Neural cell (in vitro differentiated cells): Measurements from ENCODE around the gene ADGRF5. TPM values are rescaled to one million over a fixed set of nuclear protein-coding genes. Genes with fewer than 3 reads are reported as not detected.

Experiments
- H2AFZ ChIP-seq: fragments of 200-600, 300-800 bp; sonication (generic), shearing (Covaris generic); 2 replicates; pipeline ENCODE4 v1.6.0; 2014; ENCODE audit warnings: low read depth, mild to moderate bottlenecking, antibody characterized with exemption, low read length, moderate library complexity
- H3F3A ChIP-seq: fragments of 200-600 bp; shearing (Covaris generic); 2 replicates; pipeline ENCODE4 v1.6.1; 2016; ENCODE audit warnings: mild to moderate bottlenecking, moderate library complexity, mixed read lengths, antibody characterized with exemption, low read length; ENCODE audit not compliant: insufficient read depth, poor library complexity, severe bottlenecking
- H3K27ac ChIP-seq: fragments of 200-600, 300-800 bp; sonication (generic), shearing (Covaris generic); 2 replicates; pipeline ENCODE4 v1.5.1; 2014; ENCODE audit warnings: mild to moderate bottlenecking, low read length, moderate library complexity
- H3K27me3 ChIP-seq: fragments of 300-800, 200-600 bp; sonication (generic), shearing (Covaris generic); 2 replicates; pipeline ENCODE4 v1.6.0; 2014; ENCODE audit warnings: mild to moderate bottlenecking, low read depth, low read length, moderate library complexity; ENCODE audit not compliant: insufficient read depth
- H3K36me3 ChIP-seq: fragments of 300-800, 200-600 bp; sonication (generic), shearing (Covaris generic); 2 replicates; pipeline ENCODE4 v1.5.1; 2014; ENCODE audit warnings: mild to moderate bottlenecking, antibody characterized with exemption, low read length, moderate library complexity; ENCODE audit not compliant: insufficient read depth
- H3K4me2 ChIP-seq: fragments of 300-800, 200-600 bp; sonication (generic), shearing (Covaris generic); 2 replicates; pipeline ENCODE4 v1.6.0; 2014; ENCODE audit warnings: mild to moderate bottlenecking, low read length
- H3K4me3 ChIP-seq: fragments of 300-800, 200-600 bp; sonication (generic), shearing (Covaris generic); 2 replicates; pipeline ENCODE4 v1.5.1; 2014; ENCODE audit warnings: mild to moderate bottlenecking, low read length, moderate library complexity
- H3K79me2 ChIP-seq: fragments of 200-600 bp; shearing (Covaris generic); replicated peaks from 2 replicates; pipeline ENCODE4 v1.6.0; 2014; ENCODE audit warnings: mild to moderate bottlenecking, low read length, moderate library complexity; ENCODE audit not compliant: insufficient read depth
- H3K9ac ChIP-seq: fragments of 300-800, 200-600 bp; sonication (generic), shearing (Covaris generic); 2 replicates; pipeline ENCODE4 v1.6.1; 2016; ENCODE audit warnings: mild to moderate bottlenecking, low read length, mixed read lengths
- H3K9me2 ChIP-seq: fragments of 200-600 bp; shearing (Covaris generic); 2 replicates; pipeline ENCODE4 v1.6.1; 2016; ENCODE audit warnings: mild to moderate bottlenecking, low read length, mixed read lengths; ENCODE audit not compliant: insufficient read depth
- H3K9me3 ChIP-seq: fragments of 200-600, 300-800 bp; sonication (generic), shearing (Covaris generic); 2 replicates; pipeline ENCODE4 v1.6.1; 2016; ENCODE audit warnings: mild to moderate bottlenecking, mixed run types, low read length, moderate library complexity, mixed read lengths
- H4K20me1 ChIP-seq: fragments of 200-600 bp; shearing (Covaris generic); 2 replicates; pipeline ENCODE4 v1.6.1; 2016; ENCODE audit warnings: mild to moderate bottlenecking, mixed run types; ENCODE audit not compliant: insufficient read depth
- CTCF ChIP-seq: fragments of 450-650 bp; IDR thresholded peaks from 2 replicates; pipeline ENCODE4 v1.5.1; 2014; ENCODE audit warnings: antibody characterized with exemption, mild to moderate bottlenecking, moderate library complexity; ENCODE audit not compliant: poor library complexity, severe bottlenecking
- EP300 ChIP-seq: fragments of 450-650 bp; conservative IDR thresholded peaks from 2 replicates; pipeline ENCODE4 v1.6.1; 2014; ENCODE audit warnings: antibody characterized with exemption, mild to moderate bottlenecking, moderate library complexity; ENCODE audit not compliant: poor library complexity, severe bottlenecking
- EZH2 ChIP-seq: fragments of 200-600, 300-800 bp; shearing (Covaris generic), sonication (generic); IDR thresholded peaks from 2 replicates; pipeline ENCODE4 v1.6.1; 2014; ENCODE audit warnings: antibody characterized with exemption, low read length, borderline replicate concordance, mild to moderate bottlenecking; ENCODE audit not compliant: insufficient read depth, poor library complexity, severe bottlenecking
- MXI1 ChIP-seq: fragments of 450-650 bp; conservative IDR thresholded peaks from 2 replicates; pipeline ENCODE4 v1.6.1; 2014; ENCODE audit warnings: antibody characterized with exemption, mild to moderate bottlenecking; ENCODE audit not compliant: poor library complexity, severe bottlenecking
- POLR2AphosphoS5 ChIP-seq: IDR thresholded peaks from 2 replicates; pipeline ENCODE4 v1.6.1; 2012
- RAD21 ChIP-seq: fragments of 450-650 bp; conservative IDR thresholded peaks from 2 replicates; pipeline ENCODE4 v1.6.1; 2014; ENCODE audit warnings: antibody characterized with exemption, mild to moderate bottlenecking, moderate library complexity
- REST ChIP-seq: IDR thresholded peaks from 2 replicates; pipeline ENCODE4 v1.6.1; 2012; ENCODE audit warnings: borderline replicate concordance
- SMC3 ChIP-seq: fragments of 450-650 bp; conservative IDR thresholded peaks from 2 replicates; pipeline ENCODE4 v1.6.1; 2014; ENCODE audit warnings: antibody characterized with exemption, mild to moderate bottlenecking, moderate library complexity; ENCODE audit not compliant: poor library complexity
- TAF1 ChIP-seq: IDR thresholded peaks from 2 replicates; pipeline ENCODE4 v1.6.1; 2012; ENCODE audit warnings: low read depth
- polyA plus RNA-seq: library from polyadenylated mRNA; depleted of rRNA; stranded (reverse); fragments of >200 nt; gene quantifications from 2 replicates; pipeline ENCODE4 v1.2.3, GENCODE V29; 2014

The ADGRF5 gene
- polyA plus RNA-seq, 1 donor from 2014 or later: not detected

DNA sequence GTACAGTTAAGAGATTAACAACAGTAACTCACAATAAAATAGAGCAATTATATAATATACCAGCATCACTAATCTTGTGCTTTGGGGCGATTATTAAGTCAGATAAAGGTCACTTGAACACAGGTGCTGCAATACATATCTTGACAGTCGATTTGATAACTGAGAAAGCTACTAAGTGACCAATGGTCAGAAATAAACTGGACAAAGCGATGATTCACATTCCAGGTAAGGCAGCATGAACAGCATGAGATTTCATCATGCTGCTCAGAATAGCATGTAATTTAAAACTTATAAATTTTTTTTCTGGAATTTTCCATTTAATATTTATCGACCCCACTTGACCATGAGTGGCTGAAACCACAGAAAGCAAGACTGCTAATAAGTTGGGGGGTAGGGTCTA, 15.9 kb upstream of the ADGRF5 start:
- H3K27ac ChIP-seq: no peak overlapping the region
- no peak overlapping the region for H3K9ac ChIP-seq
- no peak overlapping the region for H3K4me3 ChIP-seq
- H2AFZ ChIP-seq: no peak overlapping the region
- no peaks in the 10 kb centered on the region for H3K27me3 ChIP-seq
- TF ChIP-seq EP300: no peak
- no peak for TF ChIP-seq TAF1
- no peak for TF ChIP-seq REST
- TF ChIP-seq SMC3: no peak
- TF ChIP-seq RAD21: no peak
- no peak for TF ChIP-seq MXI1
- no peak for TF ChIP-seq POLR2AphosphoS5
- no peaks in the 10 kb centered on the region for H3F3A ChIP-seq
- H3K9me3 ChIP-seq: no peaks in the 10 kb centered on the region
- no peaks in the 10 kb centered on the region for H3K36me3 ChIP-seq
- H3K9me2 ChIP-seq: no peaks in the 10 kb centered on the region
- H3K79me2 ChIP-seq: no peaks in the 10 kb centered on the region
- H3K4me2 ChIP-seq: no peak overlapping the region
- H4K20me1 ChIP-seq: no peaks in the 10 kb centered on the region

DNA sequence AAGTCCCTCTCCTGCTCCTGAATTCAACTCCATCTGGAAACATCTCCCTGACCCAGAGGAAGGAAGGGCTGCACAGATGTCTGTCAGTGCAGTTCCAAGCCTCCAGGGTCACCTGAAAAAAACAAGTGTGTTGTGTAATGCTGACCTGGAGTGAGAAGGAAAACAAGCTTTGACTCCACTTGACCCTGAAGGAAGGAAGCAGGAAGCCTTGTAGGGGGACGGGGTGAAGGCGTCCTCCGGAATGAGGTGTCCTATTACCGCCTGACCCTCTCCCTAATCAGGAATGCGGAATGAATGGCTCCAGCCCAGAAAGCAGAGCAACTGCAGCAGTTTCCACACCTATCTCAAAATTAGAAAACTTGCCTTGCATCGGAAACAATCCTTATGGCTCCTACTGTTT, 13.9 kb upstream of the ADGRF5 start:
- Histone ChIP-seq H3K9ac (no peak overlapping the region), H3K27me3 (no peaks in the 10 kb centered on the region), H3K9me2 (no peaks in the 10 kb centered on the region), H3K27ac (no peak overlapping the region), H3F3A (no peaks in the 10 kb centered on the region), H3K79me2 (no peaks in the 10 kb centered on the region), H3K4me2 (no peak overlapping the region), H3K9me3 (no peaks in the 10 kb centered on the region), H2AFZ (no peak overlapping the region), H3K4me3 (no peak overlapping the region), H4K20me1 (no peaks in the 10 kb centered on the region), H3K36me3 (no peaks in the 10 kb centered on the region)
- TF ChIP-seq TAF1: no peak
- TF ChIP-seq POLR2AphosphoS5: no peak
- no peak for TF ChIP-seq RAD21
- TF ChIP-seq EZH2: no peak
- TF ChIP-seq EP300: no peak
- TF ChIP-seq MXI1: no peak
- TF ChIP-seq CTCF: no peak
- no peak for TF ChIP-seq REST
- TF ChIP-seq SMC3: no peak
